IPS-15b (cell line): Measurements from ENCODE around the gene RAB17.
"Not testable (repeated sequence)": the region's sequence is repeated elsewhere in the genome, so short reads cannot be mapped to it uniquely, and the experiment has no call there.

ENCODE experiments used
- H3K27me3 ChIP-seq: one replicate; pipeline ENCODE4 v1.6.1; 2013; ENCODE audit warnings: low read length; ENCODE audit not compliant: control insufficient read depth, insufficient read depth
- H3K36me3 ChIP-seq: one replicate; pipeline ENCODE4 v1.6.1; 2013; ENCODE audit warnings: low read length; ENCODE audit not compliant: control insufficient read depth, insufficient read depth
- H3K4me1 ChIP-seq: one replicate; pipeline ENCODE4 v1.6.1; 2013; ENCODE audit warnings: mild to moderate bottlenecking, low read length; ENCODE audit not compliant: control insufficient read depth, insufficient read depth
- H3K4me3 ChIP-seq: one replicate; pipeline ENCODE4 v1.5.1; 2013; ENCODE audit warnings: low read depth, low read length
- H3K9ac ChIP-seq: one replicate; pipeline ENCODE4 v1.6.1; 2013; ENCODE audit warnings: low read depth, mild to moderate bottlenecking, low read length
- H3K9me3 ChIP-seq: one replicate; pipeline ENCODE4 v1.6.1; 2013; ENCODE audit warnings: mild to moderate bottlenecking, low read length; ENCODE audit not compliant: control insufficient read depth, insufficient read depth

RAB17 gene

GRCh38 chr2:237617587-237617982 lies 27.1 kb upstream of the RAB17 start:
- no peaks in the 10 kb centered on the region for H3K9me3 ChIP-seq
- H3K27me3 ChIP-seq: peaks cover 2% of the 10 kb centered on the region
- no peaks in the 10 kb centered on the region for H3K36me3 ChIP-seq
- no peak overlapping the region for H3K4me3 ChIP-seq
- peaks cover 11% of the 10 kb centered on the region for H3K4me1 ChIP-seq
- no peak overlapping the region for H3K9ac ChIP-seq

GRCh38 chr2:237616734-237617586 lies 26.4 kb upstream of the RAB17 start:
- Histone ChIP-seq H3K9ac (no peak overlapping the region), H3K36me3 (no peaks in the 10 kb centered on the region), H3K4me3 (no peak overlapping the region), H3K9me3 (no peaks in the 10 kb centered on the region), H3K4me1 (peaks cover 11% of the 10 kb centered on the region), H3K27me3 (peaks cover 2% of the 10 kb centered on the region)

- peaks cover 2% of the 10 kb centered on the region for H3K27me3 ChIP-seq
- H3K4me1 ChIP-seq: peaks cover 11% of the 10 kb centered on the region
- H3K36me3 ChIP-seq: no peaks in the 10 kb centered on the region
- H3K4me3 ChIP-seq: no peak overlapping the region
- no peaks in the 10 kb centered on the region for H3K9me3 ChIP-seq
- no peak overlapping the region for H3K9ac ChIP-seq
These were observed 25.8 kb upstream of the RAB17 start for GRCh38 chr2:237616373-237616733.

GRCh38 chr2:237615631-237616249 lies 25.2 kb upstream of the RAB17 start:
- Histone ChIP-seq H3K27me3 (peaks cover 2% of the 10 kb centered on the region), H3K36me3 (no peaks in the 10 kb centered on the region), H3K9ac (no peak overlapping the region), H3K9me3 (no peaks in the 10 kb centered on the region), H3K4me1 (peaks cover 11% of the 10 kb centered on the region), H3K4me3 (no peak overlapping the region)

GRCh38 chr2:237614151-237614720 lies 23.7 kb upstream of the RAB17 start:
- no peak overlapping the region for H3K4me3 ChIP-seq
- H3K4me1 ChIP-seq: peaks cover 11% of the 10 kb centered on the region
- peaks cover 2% of the 10 kb centered on the region for H3K27me3 ChIP-seq
- no peaks in the 10 kb centered on the region for H3K9me3 ChIP-seq
- H3K9ac ChIP-seq: no peak overlapping the region
- H3K36me3 ChIP-seq: no peaks in the 10 kb centered on the region

GRCh38 chr2:237613679-237614078 lies 23.1 kb upstream of the RAB17 start:
- Histone ChIP-seq H3K27me3 (peaks cover 2% of the 10 kb centered on the region), H3K4me1 (peaks cover 11% of the 10 kb centered on the region), H3K9me3 (no peaks in the 10 kb centered on the region), H3K4me3 (no peak overlapping the region), H3K36me3 (no peaks in the 10 kb centered on the region), H3K9ac (no peak overlapping the region)

GRCh38 chr2:237612527-237613357 lies 22.2 kb upstream of the RAB17 start:
- Histone ChIP-seq H3K4me1 (peaks cover 11% of the 10 kb centered on the region), H3K4me3 (no peak overlapping the region), H3K9me3 (no peaks in the 10 kb centered on the region), H3K27me3 (peaks cover 2% of the 10 kb centered on the region), H3K36me3 (no peaks in the 10 kb centered on the region), H3K9ac (no peak overlapping the region)

- not testable (repeated sequence) for H3K36me3 ChIP-seq, H3K9ac ChIP-seq, H3K9me3 ChIP-seq, H3K27me3 ChIP-seq, H3K4me3 ChIP-seq
- H3K4me1 ChIP-seq: peaks cover 15% of the 10 kb centered on the region
These were observed 16.0 kb upstream of the RAB17 start for GRCh38 chr2:237606522-237606921.

- no peaks in the 10 kb centered on the region for H3K36me3 ChIP-seq
- H3K4me3 ChIP-seq: no peak overlapping the region
- H3K27me3 ChIP-seq: peaks cover 5% of the 10 kb centered on the region
- peaks cover 18% of the 10 kb centered on the region for H3K4me1 ChIP-seq
- no peak overlapping the region for H3K9ac ChIP-seq
- no peaks in the 10 kb centered on the region for H3K9me3 ChIP-seq
These were observed 14.4 kb upstream of the RAB17 start for GRCh38 chr2:237604960-237605359.

GRCh38 chr2:237604391-237604790 lies 13.9 kb upstream of the RAB17 start:
- Histone ChIP-seq H3K4me1 (peaks cover 18% of the 10 kb centered on the region), H3K27me3 (peaks cover 5% of the 10 kb centered on the region), H3K9ac (no peak overlapping the region), H3K36me3 (no peaks in the 10 kb centered on the region), H3K9me3 (no peaks in the 10 kb centered on the region), H3K4me3 (no peak overlapping the region)

- Histone ChIP-seq H3K36me3 (no peaks in the 10 kb centered on the region), H3K9me3 (no peaks in the 10 kb centered on the region), H3K27me3 (peaks cover 5% of the 10 kb centered on the region), H3K9ac (no peak overlapping the region), H3K4me3 (no peak overlapping the region), H3K4me1 (peaks cover 18% of the 10 kb centered on the region)
These were observed 13.3 kb upstream of the RAB17 start for GRCh38 chr2:237603718-237604362.
